Activated T-cell treated with anti-CD3 and anti-CD28 coated beads, Interleukin-2, amount 50 U/mL, for 72 hours (primary cell): Measurements from ENCODE around the gene VWA5A. TPM values are rescaled to one million over a fixed set of nuclear protein-coding genes. Genes with fewer than 3 reads are reported as not detected.
A peak's percentile ranks its signal among the peaks of the same experiment; 100 is the strongest.
"Not testable (repeated sequence)": the region's sequence is repeated elsewhere in the genome, so short reads cannot be mapped to it uniquely, and the experiment has no call there.

Experiments used
- ATAC-seq, 2 donors: fragments of 150-1000 bp; cut with Tn5 transposase; replicated peaks in 1 of 2; 2 replicates each; pipeline ENCODE4 v1.10.0; 2021; ENCODE audit warnings: moderate library complexity in 2 of 2, mild to moderate bottlenecking in 1 of 2
- DNase-seq, 2 donors: peaks; one replicate each; pipeline ENCODE4 v3.0.0; 2021 to 2022; ENCODE audit warnings: mixed read lengths in 1 of 2
- H3K27ac Mint-ChIP-seq: one replicate; pipeline ENCODE4 v1.8.0; 2022; ENCODE audit warnings: mild to moderate bottlenecking, moderate library complexity, mixed read lengths
- H3K27me3 Mint-ChIP-seq: one replicate; pipeline ENCODE4 v1.8.0; 2022; ENCODE audit warnings: low read depth, mixed read lengths
- H3K36me3 Mint-ChIP-seq, 2 donors: one replicate each; pipeline ENCODE4 v1.8.0; 2022; ENCODE audit warnings: mixed read lengths in 2 of 2, mild to moderate bottlenecking in 1 of 2; ENCODE audit not compliant: insufficient read depth in 2 of 2
- H3K4me1 Mint-ChIP-seq: one replicate; pipeline ENCODE4 v1.8.0; 2022; ENCODE audit warnings: low read depth, mixed read lengths
- H3K4me3 Mint-ChIP-seq, 2 donors: one replicate each; pipeline ENCODE4 v1.8.0; 2022; ENCODE audit warnings: mild to moderate bottlenecking in 2 of 2, mixed read lengths in 2 of 2, moderate library complexity in 2 of 2
- H3K9me3 Mint-ChIP-seq, 2 donors: one replicate each; pipeline ENCODE4 v1.8.0; 2022; ENCODE audit warnings: mixed read lengths in 2 of 2
- total RNA-seq, 2 donors: library from RNA; stranded (reverse); gene quantifications; one replicate each; pipeline ENCODE4 v1.2.3, GENCODE V29; 2022

The VWA5A gene
- total RNA-seq, 2 donors from 2014 or later: 14.2 to 19.0 TPM

- H3K4me1 Mint-ChIP-seq: no peaks in the 10 kb centered on the region
- DNase-seq: no peak
- no peaks in the 10 kb centered on the region for H3K36me3 Mint-ChIP-seq
- no peak overlapping the region for H3K27ac Mint-ChIP-seq
- peaks cover 27% of the 10 kb centered on the region for H3K27me3 Mint-ChIP-seq
- ATAC-seq: no peak
- no peak overlapping the region for H3K4me3 Mint-ChIP-seq
- no peaks in the 10 kb centered on the region for H3K9me3 Mint-ChIP-seq
Measured at GRCh38 chr11:124109377-124109776, 5.9 kb upstream of the VWA5A start.

DNA sequence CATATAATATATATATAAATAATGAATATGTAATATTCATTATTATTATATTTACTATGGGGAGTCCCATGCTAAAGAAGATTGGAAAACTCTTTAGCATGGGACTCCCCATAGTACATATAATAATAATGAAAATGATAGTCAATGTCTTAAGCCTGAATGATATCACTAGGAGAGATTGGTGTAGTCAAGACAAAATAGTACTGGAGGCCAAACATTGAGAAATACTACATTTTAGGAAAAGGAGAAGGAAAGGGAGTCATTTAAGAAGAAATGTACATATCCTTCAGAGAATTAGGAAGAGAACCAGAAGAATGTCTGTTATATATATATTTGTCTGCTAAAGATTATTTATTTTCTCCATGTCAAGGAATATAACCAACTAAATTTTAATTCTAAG, 5.0 kb upstream of the VWA5A start:
- Mint-ChIP-seq H3K4me3 (no peak overlapping the region), H3K27ac (no peak overlapping the region), H3K4me1 (peaks cover 6% of the 10 kb centered on the region), H3K9me3 (no peaks in the 10 kb centered on the region), H3K36me3 (no peaks in the 10 kb centered on the region), H3K27me3 (peaks cover 24% of the 10 kb centered on the region)
- ATAC-seq: no peak
- DNase-seq: no peak

DNA sequence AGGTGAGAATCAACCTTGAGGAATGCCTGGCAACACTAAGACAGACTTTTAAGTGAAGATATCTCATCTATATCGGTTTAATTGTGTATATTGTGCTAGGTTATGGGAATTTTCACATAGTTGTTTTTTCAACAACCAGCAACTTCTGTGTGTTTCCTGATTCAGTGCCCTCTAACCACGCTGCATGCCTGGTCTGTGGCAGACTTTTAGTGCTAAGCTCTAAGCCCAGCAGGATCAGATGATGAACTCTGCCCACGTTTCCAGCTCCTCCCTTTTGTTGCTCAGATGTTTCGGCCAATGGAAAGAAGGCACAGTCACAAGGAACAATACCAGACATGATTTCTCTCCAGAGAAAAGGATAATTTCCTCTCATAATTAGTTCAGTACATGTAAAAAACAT, 1.4 kb upstream of the VWA5A start:
- Mint-ChIP-seq H3K27me3 (peaks cover 5% of the 10 kb centered on the region), H3K4me3 (no peak overlapping the region), H3K36me3 (peaks cover 0 to 2% of the 10 kb centered on the region in 2 donors), H3K27ac (no peak overlapping the region), H3K9me3 (no peaks in the 10 kb centered on the region), H3K4me1 (peaks cover 19% of the 10 kb centered on the region)
- ATAC-seq (no peak), DNase-seq (no peak)

DNA sequence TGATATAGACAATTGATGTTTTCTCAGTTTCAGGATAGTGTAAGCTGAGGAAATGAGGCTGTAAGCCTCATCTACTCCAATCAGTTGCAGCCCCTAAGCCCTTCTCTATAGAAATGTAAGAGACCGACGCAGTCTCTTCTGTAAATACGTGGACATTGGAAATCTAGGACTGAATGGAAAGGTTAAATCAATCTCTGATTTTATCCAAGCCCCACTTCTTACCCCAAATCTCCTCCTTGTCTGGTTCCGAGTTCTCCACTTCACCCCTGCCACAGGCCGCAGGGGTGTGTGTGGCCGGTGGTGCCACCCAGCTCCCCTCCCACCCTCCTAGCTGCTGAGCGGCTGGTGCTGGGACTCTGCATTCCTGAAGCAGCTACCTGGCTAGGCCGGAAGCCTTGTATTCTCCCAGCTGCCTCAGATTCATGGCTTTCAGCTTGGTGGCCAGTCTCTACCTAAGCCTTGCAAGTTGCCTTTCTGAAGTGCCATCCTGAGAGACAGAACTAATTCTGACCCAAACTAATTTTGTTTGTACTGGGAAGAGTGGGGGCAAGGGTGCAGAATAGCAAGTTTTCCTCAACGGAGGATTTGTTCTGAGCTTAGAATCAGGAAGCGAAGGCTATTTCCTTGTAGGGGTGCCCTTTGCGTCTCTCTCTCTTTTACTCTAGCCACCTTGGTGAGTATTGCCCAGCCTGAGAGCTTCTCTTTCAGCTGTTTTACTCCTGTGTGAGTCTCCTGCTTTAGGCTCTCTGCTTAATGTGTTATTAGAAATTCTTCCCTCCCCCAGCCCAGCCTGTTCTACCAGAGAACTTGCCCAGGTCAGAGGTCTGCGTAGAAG, 749 bp downstream of the VWA5A start:
- peak overlapping the region; percentile 88 to 100 for H3K4me3 Mint-ChIP-seq
- no peaks in the 10 kb centered on the region for H3K9me3 Mint-ChIP-seq
- peaks cover 5% of the 10 kb centered on the region for H3K27me3 Mint-ChIP-seq
- peaks cover 0 to 2% of the 10 kb centered on the region in 2 donors for H3K36me3 Mint-ChIP-seq
- H3K27ac Mint-ChIP-seq: peak overlapping the region; percentile 94
- DNase-seq (peak in 1 of 2 donors; percentile 13), ATAC-seq (peak; percentile 43 to 51)
- peaks cover 19% of the 10 kb centered on the region for H3K4me1 Mint-ChIP-seq

DNA sequence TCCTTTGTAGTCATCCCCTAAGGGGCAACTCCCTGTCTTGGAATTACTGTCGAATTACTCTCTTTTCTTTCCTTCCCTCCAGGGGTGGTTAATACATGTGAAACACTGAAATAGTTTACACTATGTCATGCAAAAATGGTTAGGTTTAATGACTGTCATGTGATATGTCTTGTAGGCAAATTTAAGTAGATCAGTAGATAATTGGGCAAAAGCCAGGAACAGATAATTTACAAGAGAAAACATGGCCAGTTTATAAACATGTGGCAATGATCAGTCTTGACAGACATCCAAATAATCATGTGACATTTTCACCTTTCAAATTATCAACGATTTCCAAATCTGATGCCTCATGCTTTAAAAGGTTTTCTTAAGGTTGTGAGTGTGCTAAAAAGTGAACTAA, 3.9 kb downstream of the VWA5A start:
- no peak for ATAC-seq
- H3K27me3 Mint-ChIP-seq: no peaks in the 10 kb centered on the region
- DNase-seq: no peak
- H3K36me3 Mint-ChIP-seq: peaks cover 0 to 7% of the 10 kb centered on the region in 2 donors
- no peaks in the 10 kb centered on the region for H3K9me3 Mint-ChIP-seq
- peaks cover 19% of the 10 kb centered on the region for H3K4me1 Mint-ChIP-seq
- no peak overlapping the region for H3K27ac Mint-ChIP-seq
- H3K4me3 Mint-ChIP-seq: no peak overlapping the region

- Mint-ChIP-seq H3K27me3 (no peaks in the 10 kb centered on the region), H3K36me3 (peaks cover 0 to 10% of the 10 kb centered on the region in 2 donors), H3K27ac (no peak overlapping the region), H3K4me1 (peaks cover 11% of the 10 kb centered on the region), H3K4me3 (no peak overlapping the region), H3K9me3 (no peaks in the 10 kb centered on the region)
- DNase-seq (no peak), ATAC-seq (no peak)
Measured at GRCh38 chr11:124120891-124121290, 5.6 kb downstream of the VWA5A start.

- peaks cover 4% of the 10 kb centered on the region for H3K4me1 Mint-ChIP-seq
- no peak for DNase-seq
- H3K27ac Mint-ChIP-seq: no peak overlapping the region
- H3K4me3 Mint-ChIP-seq: no peak overlapping the region
- H3K36me3 Mint-ChIP-seq: peaks cover 0 to 10% of the 10 kb centered on the region in 2 donors
- H3K9me3 Mint-ChIP-seq: no peaks in the 10 kb centered on the region
- H3K27me3 Mint-ChIP-seq: no peaks in the 10 kb centered on the region
- no peak for ATAC-seq
Measured at GRCh38 chr11:124122123-124122522, 6.9 kb downstream of the VWA5A start.

DNA sequence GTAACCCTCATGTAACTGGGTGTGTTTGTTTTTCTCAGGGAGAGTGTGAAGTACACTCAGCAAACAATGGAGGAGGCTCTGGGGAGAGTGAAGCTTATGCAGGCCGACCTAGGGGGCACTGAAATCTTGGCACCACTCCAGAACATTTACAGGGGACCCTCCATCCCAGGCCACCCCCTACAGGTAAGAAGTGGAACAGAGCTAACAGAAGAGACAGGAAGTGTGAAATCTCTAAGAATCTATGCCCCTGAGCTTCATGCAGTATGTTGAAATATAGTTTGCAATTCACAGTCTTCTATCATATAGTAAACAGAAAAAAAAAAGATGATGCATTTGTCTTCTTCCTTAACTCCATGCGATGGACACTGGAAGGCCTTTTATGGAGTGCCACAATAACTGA, 8.4 kb downstream of the VWA5A start:
- Mint-ChIP-seq H3K27me3 (no peaks in the 10 kb centered on the region), H3K4me3 (no peak overlapping the region), H3K4me1 (no peaks in the 10 kb centered on the region), H3K27ac (peak overlapping the region; percentile 9), H3K36me3 (peaks cover 0 to 8% of the 10 kb centered on the region in 2 donors), H3K9me3 (peaks cover 3 to 4% of the 10 kb centered on the region in 2 donors)
- ATAC-seq: no peak
- no peak for DNase-seq

- not testable (repeated sequence) for DNase-seq, H3K27ac Mint-ChIP-seq, H3K27me3 Mint-ChIP-seq, H3K9me3 Mint-ChIP-seq, H3K4me1 Mint-ChIP-seq, ATAC-seq, H3K4me3 Mint-ChIP-seq, H3K36me3 Mint-ChIP-seq
Measured at GRCh38 chr11:124127134-124127533, 11.9 kb downstream of the VWA5A start.

GRCh38 chr11:124143034-124143433, 27.8 kb downstream of the VWA5A start:
- H3K27ac Mint-ChIP-seq: no peak overlapping the region
- ATAC-seq: no peak
- H3K27me3 Mint-ChIP-seq: no peaks in the 10 kb centered on the region
- no peak overlapping the region for H3K4me3 Mint-ChIP-seq
- H3K36me3 Mint-ChIP-seq: peaks cover 4 to 14% of the 10 kb centered on the region in 2 donors
- peaks cover 3 to 8% of the 10 kb centered on the region in 2 donors for H3K9me3 Mint-ChIP-seq
- no peaks in the 10 kb centered on the region for H3K4me1 Mint-ChIP-seq
- no peak for DNase-seq

DNA sequence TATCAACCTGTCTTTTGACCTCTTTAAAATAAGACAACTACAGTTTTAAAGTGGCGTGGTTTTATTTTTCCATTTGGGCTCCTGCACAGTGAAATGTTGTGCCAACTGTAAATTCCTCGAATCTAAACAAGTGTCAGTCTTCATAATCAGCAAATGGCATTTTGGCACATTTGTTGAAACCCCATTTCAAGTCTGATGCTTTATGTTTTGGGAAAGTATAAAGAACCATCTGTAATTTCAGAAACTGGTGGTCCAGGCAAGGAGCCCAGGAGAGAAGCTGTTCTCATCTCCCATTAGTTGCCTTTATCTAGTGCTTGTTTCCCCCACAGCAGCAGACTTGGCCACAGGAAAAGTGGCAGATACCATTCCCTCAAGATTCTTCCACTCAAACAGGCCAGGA, 32.7 kb downstream of the VWA5A start:
- no peaks in the 10 kb centered on the region for H3K9me3 Mint-ChIP-seq
- H3K36me3 Mint-ChIP-seq: no peaks in the 10 kb centered on the region
- H3K27ac Mint-ChIP-seq: no peak overlapping the region
- DNase-seq (no peak), ATAC-seq (no peak)
- H3K27me3 Mint-ChIP-seq: no peaks in the 10 kb centered on the region
- H3K4me3 Mint-ChIP-seq: no peak overlapping the region
- no peaks in the 10 kb centered on the region for H3K4me1 Mint-ChIP-seq

- no peaks in the 10 kb centered on the region for H3K36me3 Mint-ChIP-seq
- DNase-seq: no peak
- H3K27ac Mint-ChIP-seq: no peak overlapping the region
- H3K4me3 Mint-ChIP-seq: no peak overlapping the region
- no peaks in the 10 kb centered on the region for H3K4me1 Mint-ChIP-seq
- ATAC-seq: no peak
- no peaks in the 10 kb centered on the region for H3K27me3 Mint-ChIP-seq
- H3K9me3 Mint-ChIP-seq: no peaks in the 10 kb centered on the region
Measured at GRCh38 chr11:124150684-124151083, 35.4 kb downstream of the VWA5A start.

DNA sequence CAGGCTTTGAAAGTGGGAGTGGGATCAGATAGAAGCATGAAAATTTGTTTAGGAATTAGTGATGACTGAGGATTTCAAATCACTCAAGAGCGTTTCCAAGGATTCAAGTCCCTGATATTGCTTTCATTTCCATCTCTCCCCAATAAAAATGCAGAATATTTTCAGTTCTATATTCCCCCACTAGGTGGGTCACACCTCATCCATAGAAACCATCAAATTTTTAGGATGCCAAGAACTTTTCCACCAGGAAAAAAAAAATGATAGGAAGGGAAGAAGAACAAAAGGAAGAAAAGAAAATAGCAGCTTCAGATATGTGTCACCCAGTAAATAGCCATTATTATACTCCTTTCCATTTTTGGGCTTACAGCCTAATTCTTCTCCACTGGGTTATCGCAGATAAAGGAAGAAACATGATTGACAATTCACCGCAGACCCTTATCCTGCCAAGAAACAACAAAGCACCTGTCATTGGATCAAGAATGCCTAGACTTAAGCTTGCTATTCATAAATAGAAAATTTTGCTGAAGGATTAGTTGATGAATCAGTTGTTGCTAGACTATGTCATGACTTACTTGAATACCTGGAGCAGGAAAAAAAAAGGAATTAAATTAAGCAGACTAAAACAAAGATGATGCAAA, 37.6 kb downstream of the VWA5A start:
- H3K4me1 Mint-ChIP-seq: no peaks in the 10 kb centered on the region
- peaks cover 4% of the 10 kb centered on the region for H3K27me3 Mint-ChIP-seq
- ATAC-seq: no peak
- no peaks in the 10 kb centered on the region for H3K9me3 Mint-ChIP-seq
- no peak overlapping the region for H3K4me3 Mint-ChIP-seq
- no peak overlapping the region for H3K27ac Mint-ChIP-seq
- H3K36me3 Mint-ChIP-seq: no peaks in the 10 kb centered on the region
- DNase-seq: no peak
